ENCODE measurements around the gene PSME2. TPM values are rescaled to one million over a fixed set of nuclear protein-coding genes. Genes with fewer than 3 reads are reported as not detected.

PSME2 gene
- total and polyA plus RNA-seq, 2 donors (not counting 3 experiments of a cell fraction or from before 2014, with no cell fraction given) = 66.5 to 126 TPM

- BruUV-seq (replicated peaks) = TSS peak; percentile 17
- Histone ChIP-seq H3K4me1 (ENCODE audit: control insufficient read depth, extremely low read depth, insufficient read depth, low read length) (peaks cover 24% of the 10 kb centered on the region), H4K20me1 (replicated peaks; ENCODE audit: control insufficient read depth, extremely low read depth, insufficient read depth, low read length) (no peaks in the 10 kb centered on the region), H3K27me3 (ENCODE audit: control insufficient read depth in 2 of 2, insufficient read depth in 2 of 2, low read length in 2 of 2) (no peaks in the 10 kb centered on the region), H3K9me1 (replicated peaks; ENCODE audit: control insufficient read depth, extremely low read depth, insufficient read depth, low read length) (no peaks in the 10 kb centered on the region), H3K4me3 (replicated peaks in 1 of 3; ENCODE audit: insufficient read depth in 1 of 3, low read depth in 1 of 3, low read length in 3 of 3) (peak within 1 kb of the TSS; percentile 79 to 99 (median 81)), H3K79me2 (ENCODE audit: control insufficient read depth, insufficient read depth, low read length) (peaks cover 29% of the 10 kb centered on the region), H3K9me3 (replicated peaks; ENCODE audit: control insufficient read depth, insufficient read depth, low read length) (no peaks in the 10 kb centered on the region), H3K27ac (ENCODE audit: insufficient read depth, low read depth, low read length) (peak within 1 kb of the TSS; percentile 42), H3K4me2 (ENCODE audit: insufficient read depth, low read length) (peak within 1 kb of the TSS; percentile 73), H3K36me3 (ENCODE audit: control insufficient read depth in 2 of 2, extremely low read depth in 1 of 2, insufficient read depth in 2 of 2, low read length in 2 of 2) (peaks cover 6 to 23% of the 10 kb centered on the region in 2 experiments), H3K9ac (replicated peaks; ENCODE audit: extremely low read depth, insufficient read depth, low read length) (peak within 1 kb of the TSS; percentile 57), H2AFZ (ENCODE audit: low read depth, low read length) (peak within 1 kb of the TSS; percentile 75)
- intact Hi-C loops (cut with micrococcal nuclease) = loop anchor here (1.0 to 2.0 kb wide), 3 partner anchors 20 to 46 kb away; partner anchors contain the start of genes DCAF11, IRF9, NRL and PCK2
- DNase-seq (ENCODE audit: low read depth, low spot score) (peak; percentile 100), FAIRE-seq (peak; percentile 100)
- CTCF ChIA-PET = interaction anchor here (0.9 to 2.1 kb wide), 12 partner anchors 13 to 290 kb away, joined by 3 to 12 read pairs (median 4); partner anchors contain the start of genes DCAF11, IRF9, MDP1 and NRL
- TF ChIP-seq FOS (IDR thresholded peaks at IDR 0.05; ENCODE audit: borderline replicate concordance, insufficient read depth, low read length) (no peak), CTCF (IDR thresholded peaks at IDR 0.05; ENCODE audit: extremely low read depth in 1 of 2, insufficient read depth in 1 of 2, low read depth in 1 of 2, low read length in 2 of 2) (peak; percentile 28 to 53), EZH2 (IDR thresholded peaks at IDR 0.05; ENCODE audit: borderline replicate concordance, low read depth, low read length, severe bottlenecking) (no peak), POLR2A (IDR thresholded peaks at IDR 0.05; ENCODE audit: low read depth, low read length) (peak; percentile 78), POLR2AphosphoS5 (IDR thresholded peaks at IDR 0.05; ENCODE audit: insufficient read depth, low read depth, low read length) (peak; percentile 63), GATA2 (IDR thresholded peaks at IDR 0.05; ENCODE audit: insufficient read depth, insufficient read length, low read depth, low read length) (no peak), MYC (IDR thresholded peaks at IDR 0.05; ENCODE audit: low read depth, low read length) (no peak), JUN (IDR thresholded peaks at IDR 0.05; ENCODE audit: borderline replicate concordance, insufficient read depth, insufficient read length, low read depth) (no peak)
- TF ChIP-seq, protein P1, sequence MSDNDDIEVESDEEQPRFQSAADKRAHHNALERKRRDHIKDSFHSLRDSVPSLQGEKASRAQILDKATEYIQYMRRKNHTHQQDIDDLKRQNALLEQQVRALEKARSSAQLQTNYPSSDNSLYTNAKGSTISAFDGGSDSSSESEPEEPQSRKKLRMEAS (IDR thresholded peaks at IDR 0.05; ENCODE audit: insufficient read depth, insufficient read length) = peak; percentile 82
- dilution Hi-C loops (cut with MboI; ENCODE audit: extremely low pct_ligation_motif_present, low sequenced_read_pairs) = no loop called here
- POLR2A ChIA-PET = interaction anchor here (0.7 to 1.2 kb wide), 4 partner anchors 20 to 101 kb away, joined by 3 to 10 read pairs (median 4); partner anchors contain the start of genes DCAF11, IRF9, NRL and TINF2
These were observed 5.1 kb downstream of the PSME2 start, which contains the start of gene EMC9 for GRCh38 chr14:24141097-24141880. Gene EMC9 (minus strand): TSS chr14:24141591. CDS start chr14:24141304, 287 bp downstream.
